ENCODE results near the gene SNRNP25. TPM values are rescaled to one million over a fixed set of nuclear protein-coding genes. Genes with fewer than 3 reads are reported as not detected.

Gene SNRNP25
- total and polyA plus RNA-seq, 4 experiments from 2014 or later = 10.0 to 20.1 (median 11.3) TPM

- Histone ChIP-seq H3K9me3 (ENCODE audit: control insufficient read depth in 1 of 2, low read length in 2 of 2) (no peaks in the 10 kb centered on the region), H3K4me1 (ENCODE audit: insufficient read depth, low read length) (peaks cover 26% of the 10 kb centered on the region), H3K4me3 (ENCODE audit: low read length in 2 of 2) (no peak overlapping the region), H3K36me3 (ENCODE audit: insufficient read depth, low read length) (peaks cover 5% of the 10 kb centered on the region), H3K27me3 (ENCODE audit: insufficient read depth, low read length) (peaks cover 13% of the 10 kb centered on the region), H3K27ac (ENCODE audit: low read depth, low read length) (no peak overlapping the region)
- intact Hi-C loops (cut with micrococcal nuclease) = no loop called here
- Mint-ChIP-seq H3K9me3 (peaks cover 0 to 1% (median 0%) of the 10 kb centered on the region in 8 donors), H3K27ac (peak overlapping the region in 3 of 7 donors; percentile 29 to 70 (median 52)), H3K4me1 (peaks cover 13 to 40% (median 29%) of the 10 kb centered on the region in 4 donors), H3K36me3 (no peaks in the 10 kb centered on the region), H3K27me3 (peaks cover 6 to 9% of the 10 kb centered on the region in 2 donors), H3K4me3 (peak overlapping the region in 5 of 8 donors; percentile 25 to 79 (median 76))
- no peak for DNase-seq
- CTCF ChIA-PET (ENCODE audit: partially characterized antibody) = interaction anchor here (2.1 to 2.4 kb wide), 2 partner anchors 10 to 11 kb away, joined by 7 to 18 read pairs; no protein-coding TSS in a partner anchor
- POLR2A ChIA-PET (ENCODE audit: partially characterized antibody) = no interaction called here
Observed at GRCh38 chr16:75580-76501, 22.2 kb downstream of the SNRNP25 start.

GRCh38 chr16:76535-77272, 23.1 kb downstream of the SNRNP25 start:
- no peak for DNase-seq
- Histone ChIP-seq H3K9me3 (ENCODE audit: control insufficient read depth in 1 of 2, low read length in 2 of 2) (no peaks in the 10 kb centered on the region), H3K4me3 (ENCODE audit: low read length in 2 of 2) (peak overlapping the region in 1 of 2 donors; percentile 49), H3K36me3 (ENCODE audit: insufficient read depth, low read length) (peaks cover 5% of the 10 kb centered on the region), H3K4me1 (ENCODE audit: insufficient read depth, low read length) (peaks cover 26% of the 10 kb centered on the region), H3K27me3 (ENCODE audit: insufficient read depth, low read length) (peaks cover 10% of the 10 kb centered on the region), H3K27ac (ENCODE audit: low read depth, low read length) (no peak overlapping the region)
- Mint-ChIP-seq H3K9me3 (peaks cover 0 to 1% (median 0%) of the 10 kb centered on the region in 8 donors), H3K4me1 (peaks cover 13 to 40% (median 29%) of the 10 kb centered on the region in 4 donors), H3K4me3 (peak overlapping the region; percentile 76 to 87 (median 79)), H3K27ac (peak overlapping the region in 4 of 7 donors; percentile 8 to 70 (median 61)), H3K27me3 (peaks cover 6% of the 10 kb centered on the region in 2 donors), H3K36me3 (no peaks in the 10 kb centered on the region)
- ChIA-PET CTCF (ENCODE audit: partially characterized antibody) (interaction anchor here (1.0 to 2.1 kb wide), 5 partner anchors 11 to 285 kb away, joined by 3 to 7 read pairs (median 5); no protein-coding TSS in a partner anchor), POLR2A (ENCODE audit: partially characterized antibody) (interaction anchor here (0.9 to 2.2 kb wide), 5 partner anchors 11 to 23 kb away, joined by 4 to 13 read pairs (median 5); partner anchors contain the start of genes POLR3K and SNRNP25)
- intact Hi-C loops (cut with micrococcal nuclease) = no loop called here

GRCh38 chr16:77273-77806, 23.7 kb downstream of the SNRNP25 start:
- Histone ChIP-seq H3K4me1 (ENCODE audit: insufficient read depth, low read length) (peaks cover 26% of the 10 kb centered on the region), H3K9me3 (ENCODE audit: control insufficient read depth in 1 of 2, low read length in 2 of 2) (no peaks in the 10 kb centered on the region), H3K27ac (ENCODE audit: low read depth, low read length) (peak overlapping the region; percentile 65), H3K27me3 (ENCODE audit: insufficient read depth, low read length) (peaks cover 10% of the 10 kb centered on the region), H3K36me3 (ENCODE audit: insufficient read depth, low read length) (peaks cover 5% of the 10 kb centered on the region), H3K4me3 (ENCODE audit: low read length in 2 of 2) (peak overlapping the region; percentile 23 to 49)
- DNase-seq = peak in 3 of 5 donors; percentile 14 to 25 (median 23)
- no peaks in the 10 kb centered on the region for H3K36me3 Mint-ChIP-seq
- peaks cover 13 to 40% (median 29%) of the 10 kb centered on the region in 4 donors for H3K4me1 Mint-ChIP-seq
- H3K4me3 Mint-ChIP-seq = peak overlapping the region; percentile 76 to 87 (median 79)
- peaks cover 6% of the 10 kb centered on the region in 2 donors for H3K27me3 Mint-ChIP-seq
- H3K9me3 Mint-ChIP-seq = peaks cover 0 to 1% (median 0%) of the 10 kb centered on the region in 8 donors
- intact Hi-C loops (cut with micrococcal nuclease) = no loop called here
- ChIA-PET POLR2A (ENCODE audit: partially characterized antibody) (interaction anchor here (0.9 to 2.2 kb wide), 5 partner anchors 11 to 24 kb away, joined by 4 to 13 read pairs (median 5); partner anchors contain the start of genes POLR3K and SNRNP25), CTCF (ENCODE audit: partially characterized antibody) (interaction anchor here (1.0 to 2.1 kb wide), 5 partner anchors 11 to 285 kb away, joined by 3 to 7 read pairs (median 5); no protein-coding TSS in a partner anchor)
- H3K27ac Mint-ChIP-seq = peak overlapping the region in 4 of 7 donors; percentile 29 to 86 (median 46)

GRCh38 chr16:77807-78443, 24.3 kb downstream of the SNRNP25 start, which contains the start of gene MPG:
TSS of gene MPG (plus strand) at chr16:78225. CDS start at chr16:78310, 85 bp downstream.
- peaks cover 26% of the 10 kb centered on the region for H3K4me1 ChIP-seq (ENCODE audit: insufficient read depth, low read length)
- ChIA-PET POLR2A (ENCODE audit: partially characterized antibody) (interaction anchor here (0.9 to 2.2 kb wide), 5 partner anchors 12 to 24 kb away, joined by 4 to 13 read pairs (median 5); partner anchors contain the start of genes POLR3K and SNRNP25), CTCF (ENCODE audit: partially characterized antibody) (interaction anchor here (1.0 to 2.1 kb wide), 6 partner anchors 12 to 284 kb away, joined by 3 to 7 read pairs (median 6); no protein-coding TSS in a partner anchor)
- H3K9me3 Mint-ChIP-seq = peaks cover 0 to 1% (median 0%) of the 10 kb centered on the region in 8 donors
- H3K36me3 ChIP-seq (ENCODE audit: insufficient read depth, low read length) = peaks cover 5% of the 10 kb centered on the region
- H3K27ac ChIP-seq (ENCODE audit: low read depth, low read length) = peak within 1 kb of the TSS; percentile 65
- H3K36me3 Mint-ChIP-seq = no peaks in the 10 kb centered on the region
- peak; percentile 78 to 84 (median 79) for DNase-seq
- H3K4me3 ChIP-seq (ENCODE audit: low read length in 2 of 2) = peak within 1 kb of the TSS; percentile 49 to 52
- intact Hi-C loops (cut with micrococcal nuclease) = loop anchor here (1.0 kb wide), 1 partner anchor 25 kb away; the partner anchor contains the start of genes POLR3K and SNRNP25
- peaks cover 4% of the 10 kb centered on the region in 2 donors for H3K27me3 Mint-ChIP-seq
- H3K4me3 Mint-ChIP-seq = peak within 1 kb of the TSS; percentile 86 to 91 (median 90)
- peaks cover 6% of the 10 kb centered on the region for H3K27me3 ChIP-seq (ENCODE audit: insufficient read depth, low read length)
- H3K27ac Mint-ChIP-seq = peak within 1 kb of the TSS; percentile 68 to 91 (median 78)
- H3K9me3 ChIP-seq (ENCODE audit: control insufficient read depth in 1 of 2, low read length in 2 of 2) = no peaks in the 10 kb centered on the region
- H3K4me1 Mint-ChIP-seq = peaks cover 11 to 41% (median 30%) of the 10 kb centered on the region in 4 donors

GRCh38 chr16:78444-79150, 25.0 kb downstream of the SNRNP25 start:
- H3K9me3 Mint-ChIP-seq = no peaks in the 10 kb centered on the region
- H3K27me3 Mint-ChIP-seq = peaks cover 2 to 3% of the 10 kb centered on the region in 2 donors
- peak overlapping the region; percentile 68 to 91 (median 78) for H3K27ac Mint-ChIP-seq
- H3K27ac ChIP-seq (ENCODE audit: low read depth, low read length) = peak overlapping the region; percentile 65
- ChIA-PET POLR2A (ENCODE audit: partially characterized antibody) (interaction anchor here (1.1 to 2.2 kb wide), 2 partner anchors 13 to 25 kb away, joined by 3 to 13 read pairs; partner anchors contain the start of genes POLR3K and SNRNP25), CTCF (ENCODE audit: partially characterized antibody) (interaction anchor here (1.8 to 2.1 kb wide), 3 partner anchors 12 to 28 kb away, joined by 6 to 7 read pairs (median 6); no protein-coding TSS in a partner anchor)
- peaks cover 11 to 44% (median 30%) of the 10 kb centered on the region in 4 donors for H3K4me1 Mint-ChIP-seq
- H3K27me3 ChIP-seq (ENCODE audit: insufficient read depth, low read length) = no peaks in the 10 kb centered on the region
- no peaks in the 10 kb centered on the region for H3K9me3 ChIP-seq (ENCODE audit: control insufficient read depth in 1 of 2, low read length in 2 of 2)
- H3K36me3 ChIP-seq (ENCODE audit: insufficient read depth, low read length) = peaks cover 5% of the 10 kb centered on the region
- H3K4me3 ChIP-seq (ENCODE audit: low read length in 2 of 2) = peak overlapping the region; percentile 49 to 52
- DNase-seq = peak in 2 of 5 donors; percentile 19 to 22
- peaks cover 28% of the 10 kb centered on the region for H3K4me1 ChIP-seq (ENCODE audit: insufficient read depth, low read length)
- intact Hi-C loops (cut with micrococcal nuclease) = loop anchor here (1.0 kb wide), 1 partner anchor 25 kb away; the partner anchor contains the start of genes POLR3K and SNRNP25
- H3K36me3 Mint-ChIP-seq = peaks cover 0 to under 1% of the 10 kb centered on the region in 2 donors
- H3K4me3 Mint-ChIP-seq = peak overlapping the region; percentile 86 to 91 (median 90)

Data from CD4-positive, alpha-beta memory T cell (primary cell).